Measurements from ENCODE around the gene C19orf85.

- TF ChIP-seq POLR2A (IDR thresholded peaks at IDR 0.05) (no peak), POLR2AphosphoS5 (IDR thresholded peaks at IDR 0.05) (no peak), CTCF (IDR thresholded peaks at IDR 0.05) (no peak)
These were observed 26.2 kb upstream of the C19orf85 start for GRCh38 chr19:55490478-55491432.

Measured in suprapubic skin (tissue), 4 donors.